HCT116 (cell line): ENCODE results near the gene GABBR2. TPM values are rescaled to one million over a fixed set of nuclear protein-coding genes. Genes with fewer than 3 reads are reported as not detected.

Experiments used
- ATAC-seq: fragments of 200-7000 bp; cut with Tn5 transposase; 2 replicates; pipeline ENCODE4 v1.9.1; 2020; ENCODE audit warnings: mild to moderate bottlenecking, moderate library complexity
- BruUV-seq: library from RNA; stranded (reverse); fragments of 400-500 nt; replicated peaks from 2 replicates; lab custom pipeline; 2021; lab: Mats Ljungman, UMichigan
- CTCF ChIA-PET: fragments of 300-600 bp; sonication (Branson Sonifier 250); formaldehyde crosslinking; loops from one replicate; lab custom pipeline; 2021; ENCODE audit warnings: antibody characterized with exemption; lab: Charles Lee
- POLR2A ChIA-PET: fragments of 300-600, 350-600 bp; sonication (Branson Sonifier 250); formaldehyde crosslinking; loops from one replicate; lab custom pipeline; 2021; ENCODE audit warnings: antibody characterized with exemption; lab: Charles Lee
- RAD21 ChIA-PET, 2 experiments: fragments of 300-600 bp; sonication (Branson Sonifier 250); formaldehyde crosslinking; loops; one replicate each; lab custom pipeline; 2023; ENCODE audit warnings: low total read pairs in 2 of 2; ENCODE audit not compliant: uncharacterized antibody in 2 of 2, unreplicated experiment in 2 of 2, low non-redundant PET in 1 of 2; lab: Charles Lee
- DNase-seq: peaks from one replicate; pipeline ENCODE4 v3.0.0-alpha.2; 2010; ENCODE audit warnings: low read depth, low spot score
- H2AFZ ChIP-seq: fragments of 200-600 bp; shearing (Covaris generic), sonication (generic); 2 replicates; pipeline ENCODE4 v1.6.1; 2017; ENCODE audit warnings: low read depth, mixed run types, mixed read lengths, antibody characterized with exemption, low read length; ENCODE audit not compliant: poor library complexity, severe bottlenecking
- H3K27ac ChIP-seq: 2 replicates; pipeline ENCODE4 v1.5.1; 2012; ENCODE audit warnings: low read depth, low read length
- H3K27me3 ChIP-seq: fragments of 200-600 bp; sonication (generic); 2 replicates; pipeline ENCODE4 v1.6.1; 2016; ENCODE audit warnings: mixed run types, low read length, mixed read lengths; ENCODE audit not compliant: insufficient read depth
- H3K36me3 ChIP-seq, 2 experiments: fragments of 200-500 bp in 1 of 2; fragments of 200-600 bp in 1 of 2; sonication (Bioruptor generic) in 1 of 2; sonication (generic) in 1 of 2; 2 replicates each; pipeline versions ENCODE4 v1.5.1 to v1.6.1; 2014 to 2016; ENCODE audit warnings: low read length in 2 of 2, inconsistent platforms in 1 of 2, mixed read lengths in 1 of 2, mixed run types in 1 of 2; ENCODE audit not compliant: insufficient read depth in 2 of 2, control insufficient read depth in 1 of 2
- H3K4me1 ChIP-seq, 2 experiments: fragments of 200-600 bp in 1 of 2; sonication (generic) in 1 of 2; 2 replicates each; pipeline versions ENCODE4 v1.5.1 to v1.6.1; 2012 to 2017; ENCODE audit warnings: low read length in 2 of 2, inconsistent platforms in 1 of 2, mild to moderate bottlenecking in 1 of 2, mixed read lengths in 1 of 2, mixed run types in 1 of 2, moderate library complexity in 1 of 2; ENCODE audit not compliant: insufficient read depth in 2 of 2, control insufficient read depth in 1 of 2
- H3K4me2 ChIP-seq: fragments of 200-600 bp; sonication (generic); 2 replicates; pipeline ENCODE4 v1.6.1; 2017; ENCODE audit warnings: mixed run types, low read length, mixed read lengths
- H3K4me3 ChIP-seq, 2 experiments: fragments of 200-600 bp in 1 of 2; sonication (generic) in 1 of 2; replicated peaks in 1 of 2; 2 replicates each; pipeline ENCODE4 v1.5.1; 2011 to 2016; ENCODE audit warnings: low read length in 2 of 2, control low read depth in 1 of 2, low read depth in 1 of 2, mild to moderate bottlenecking in 1 of 2, mixed read lengths in 1 of 2, mixed run types in 1 of 2
- H3K79me2 ChIP-seq: fragments of 200-600 bp; sonication (generic); 2 replicates; pipeline ENCODE4 v1.6.1; 2017; ENCODE audit warnings: mild to moderate bottlenecking, mixed run types, low read length, moderate library complexity, mixed read lengths; ENCODE audit not compliant: insufficient read depth
- H3K9ac ChIP-seq: fragments of 200-600 bp; sonication (generic); 2 replicates; pipeline ENCODE4 v1.6.1; 2016; ENCODE audit warnings: low read length, mixed read lengths
- H3K9me2 ChIP-seq: fragments of 200-600 bp; sonication (generic), shearing (Covaris generic); 2 replicates; pipeline ENCODE4 v1.6.1; 2017; ENCODE audit warnings: mixed run types, mild to moderate bottlenecking, moderate library complexity; ENCODE audit not compliant: insufficient read depth
- H3K9me3 ChIP-seq, 2 experiments: fragments of 200-500 bp in 1 of 2; fragments of 200-600 bp in 1 of 2; sonication (Bioruptor generic) in 1 of 2; sonication (generic) in 1 of 2; 2 replicates each; pipeline ENCODE4 v1.6.1; 2014 to 2017; ENCODE audit warnings: low read length in 2 of 2, mixed read lengths in 2 of 2, inconsistent platforms in 1 of 2, low read depth in 1 of 2, mild to moderate bottlenecking in 1 of 2, mixed run types in 1 of 2, moderate library complexity in 1 of 2; ENCODE audit not compliant: control insufficient read depth in 1 of 2, insufficient read depth in 1 of 2
- H4K20me1 ChIP-seq: fragments of 200-600 bp; sonication (generic), shearing (Covaris generic); 2 replicates; pipeline ENCODE4 v1.6.1; 2017; ENCODE audit warnings: mixed run types, mild to moderate bottlenecking, moderate library complexity; ENCODE audit not compliant: insufficient read depth
- ATF3 ChIP-seq: IDR thresholded peaks from 2 replicates; pipeline ENCODE4 v1.6.1; 2012
- EGR1 ChIP-seq: IDR thresholded peaks from 2 replicates; pipeline ENCODE4 v1.6.1; 2012; ENCODE audit warnings: low read depth
- ELF1 ChIP-seq: IDR thresholded peaks from 2 replicates; pipeline ENCODE4 v1.6.1; 2012; ENCODE audit warnings: low read depth, borderline replicate concordance
- EZH2phosphoT487 ChIP-seq: fragments of 200-600 bp; IDR thresholded peaks from 2 replicates; pipeline ENCODE4 v1.6.1; 2018; ENCODE audit warnings: antibody characterized with exemption, borderline replicate concordance
- POLR2A ChIP-seq: IDR thresholded peaks from 2 replicates; pipeline ENCODE4 v1.7.0; 2011; ENCODE audit warnings: borderline replicate concordance; ENCODE audit not compliant: insufficient read depth, insufficient read length; ENCODE audit errors: extremely low read depth
- POLR2AphosphoS5 ChIP-seq: IDR thresholded peaks from 2 replicates; pipeline ENCODE4 v1.6.1; 2011; ENCODE audit warnings: mild to moderate bottlenecking, low read depth, low read length, moderate library complexity
- RAD21 ChIP-seq: IDR thresholded peaks from 2 replicates; pipeline ENCODE4 v1.6.1; 2012; ENCODE audit warnings: low read depth, mild to moderate bottlenecking
- REST ChIP-seq: IDR thresholded peaks from 2 replicates; pipeline ENCODE4 v1.6.1; 2012; ENCODE audit warnings: low read depth
- SRF ChIP-seq: IDR thresholded peaks from 2 replicates; pipeline ENCODE4 v1.6.1; 2012; ENCODE audit warnings: low read depth
- TCF7L2 ChIP-seq: IDR thresholded peaks from 2 replicates; pipeline ENCODE4 v1.7.0; 2011; ENCODE audit warnings: borderline replicate concordance, inconsistent platforms; ENCODE audit not compliant: insufficient read depth, insufficient read length; ENCODE audit errors: extremely low read depth
- YY1 ChIP-seq: IDR thresholded peaks from 2 replicates; pipeline ENCODE4 v1.6.1; 2011; ENCODE audit warnings: low read length, low read depth, moderate library complexity, mild to moderate bottlenecking; ENCODE audit not compliant: insufficient replicate concordance; ENCODE audit errors: extremely low read depth
- ZFX ChIP-seq: fragments of 450-650 bp; IDR thresholded peaks from 2 replicates; pipeline ENCODE4 v1.6.1; 2017
- ZNF274 ChIP-seq: fragments of 200-500 bp; sonication (Bioruptor generic); IDR thresholded peaks from 2 replicates; pipeline ENCODE4 v1.6.1; 2014; ENCODE audit warnings: mild to moderate bottlenecking, low read depth, low read length, inconsistent platforms
- intact Hi-C: fragments of 100-400 bp; cut with micrococcal nuclease; formaldehyde crosslinking; loops from 2 replicates; pipeline ENCODE4 v1.10.0; 2022
- total RNA-seq: library from RNA; stranded (reverse); gene quantifications from one replicate; pipeline ENCODE4 v1.2.1, GENCODE V29; 2021; ENCODE audit not compliant: unreplicated experiment
- TF ChIP-seq, protein P1 (sequence below): IDR thresholded peaks from 2 replicates; pipeline ENCODE4 v1.6.1; 2011; ENCODE audit warnings: mild to moderate bottlenecking, low read length, moderate library complexity; ENCODE audit not compliant: insufficient replicate concordance; ENCODE audit errors: extremely low read depth

GABBR2 gene
- total RNA-seq, 1 experiment from 2014 or later: 0.15 TPM

- Histone ChIP-seq H3K4me3 (no peak overlapping the region), H3K9ac (no peak overlapping the region), H3K4me2 (no peak overlapping the region), H4K20me1 (no peaks in the 10 kb centered on the region), H2AFZ (no peak overlapping the region), H3K9me2 (no peaks in the 10 kb centered on the region), H3K79me2 (no peaks in the 10 kb centered on the region), H3K9me3 (no peaks in the 10 kb centered on the region), H3K27ac (no peak overlapping the region), H3K4me1 (peaks cover 0 to 7% of the 10 kb centered on the region in 2 experiments; a peak in 2 of 4 replicates), H3K27me3 (no peaks in the 10 kb centered on the region), H3K36me3 (no peaks in the 10 kb centered on the region)
- DNase-seq (no peak), ATAC-seq (no peak)
- intact Hi-C loops: loop anchor here (5.0 kb wide), 1 partner anchor 843 kb away; no protein-coding TSS in a partner anchor
- ChIA-PET CTCF (interaction anchor here (1.4 kb wide), 1 partner anchor 12 kb away, joined by 3 read pairs; no protein-coding TSS in a partner anchor), POLR2A (no interaction called here), RAD21 (no interaction called here)
- TF ChIP-seq EGR1 (no peak), RAD21 (no peak), ELF1 (no peak)
- no TSS peak for BruUV-seq
Measured at GRCh38 chr9:98304381-98304780, 404.4 kb downstream of the GABBR2 start.

GRCh38 chr9:98303633-98304125, 405.1 kb downstream of the GABBR2 start:
- Histone ChIP-seq H3K79me2 (no peaks in the 10 kb centered on the region), H2AFZ (no peak overlapping the region), H3K9ac (no peak overlapping the region), H3K4me3 (no peak overlapping the region), H3K4me2 (no peak overlapping the region), H3K4me1 (peaks cover 0 to 7% of the 10 kb centered on the region in 2 experiments; a peak in 2 of 4 replicates), H4K20me1 (no peaks in the 10 kb centered on the region), H3K36me3 (no peaks in the 10 kb centered on the region), H3K9me2 (no peaks in the 10 kb centered on the region), H3K27ac (no peak overlapping the region), H3K9me3 (no peaks in the 10 kb centered on the region), H3K27me3 (no peaks in the 10 kb centered on the region)
- ChIA-PET RAD21 (no interaction called here), POLR2A (no interaction called here), CTCF (interaction anchor here (1.4 kb wide), 1 partner anchor 12 kb away, joined by 3 read pairs; no protein-coding TSS in a partner anchor)
- no peak for ATAC-seq
- DNase-seq: no peak
- BruUV-seq: no TSS peak
- intact Hi-C loops: loop anchor here (5.0 kb wide), 1 partner anchor 844 kb away; no protein-coding TSS in a partner anchor
- TF ChIP-seq SRF (no peak), POLR2AphosphoS5 (no peak), ZNF274 (no peak), TCF7L2 (no peak), ATF3 (no peak), ELF1 (no peak), POLR2A (no peak), RAD21 (no peak), EZH2phosphoT487 (no peak), ZFX (no peak), REST (no peak), YY1 (no peak)
- TF ChIP-seq, protein P1, sequence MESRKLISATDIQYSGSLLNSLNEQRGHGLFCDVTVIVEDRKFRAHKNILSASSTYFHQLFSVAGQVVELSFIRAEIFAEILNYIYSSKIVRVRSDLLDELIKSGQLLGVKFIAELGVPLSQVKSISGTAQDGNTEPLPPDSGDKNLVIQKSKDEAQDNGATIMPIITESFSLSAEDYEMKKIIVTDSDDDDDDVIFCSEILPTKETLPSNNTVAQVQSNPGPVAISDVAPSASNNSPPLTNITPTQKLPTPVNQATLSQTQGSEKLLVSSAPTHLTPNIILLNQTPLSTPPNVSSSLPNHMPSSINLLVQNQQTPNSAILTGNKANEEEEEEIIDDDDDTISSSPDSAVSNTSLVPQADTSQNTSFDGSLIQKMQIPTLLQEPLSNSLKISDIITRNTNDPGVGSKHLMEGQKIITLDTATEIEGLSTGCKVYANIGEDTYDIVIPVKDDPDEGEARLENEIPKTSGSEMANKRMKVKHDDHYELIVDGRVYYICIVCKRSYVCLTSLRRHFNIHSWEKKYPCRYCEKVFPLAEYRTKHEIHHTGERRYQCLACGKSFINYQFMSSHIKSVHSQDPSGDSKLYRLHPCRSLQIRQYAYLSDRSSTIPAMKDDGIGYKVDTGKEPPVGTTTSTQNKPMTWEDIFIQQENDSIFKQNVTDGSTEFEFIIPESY: no peak
